HG02885 (cell line): ENCODE results near the gene POP4.

Source experiments
- ATAC-seq: cut with Tn5 transposase; IDR thresholded peaks from one replicate; pipeline ENCODE4 v1.9.1; 2021; ENCODE audit warnings: mild to moderate bottlenecking; ENCODE audit not compliant: unreplicated experiment, poor library complexity

Gene POP4

GRCh38 chr19:29628661-29629385 lies 22.7 kb downstream of the POP4 start:
- ATAC-seq, result no peak

DNA sequence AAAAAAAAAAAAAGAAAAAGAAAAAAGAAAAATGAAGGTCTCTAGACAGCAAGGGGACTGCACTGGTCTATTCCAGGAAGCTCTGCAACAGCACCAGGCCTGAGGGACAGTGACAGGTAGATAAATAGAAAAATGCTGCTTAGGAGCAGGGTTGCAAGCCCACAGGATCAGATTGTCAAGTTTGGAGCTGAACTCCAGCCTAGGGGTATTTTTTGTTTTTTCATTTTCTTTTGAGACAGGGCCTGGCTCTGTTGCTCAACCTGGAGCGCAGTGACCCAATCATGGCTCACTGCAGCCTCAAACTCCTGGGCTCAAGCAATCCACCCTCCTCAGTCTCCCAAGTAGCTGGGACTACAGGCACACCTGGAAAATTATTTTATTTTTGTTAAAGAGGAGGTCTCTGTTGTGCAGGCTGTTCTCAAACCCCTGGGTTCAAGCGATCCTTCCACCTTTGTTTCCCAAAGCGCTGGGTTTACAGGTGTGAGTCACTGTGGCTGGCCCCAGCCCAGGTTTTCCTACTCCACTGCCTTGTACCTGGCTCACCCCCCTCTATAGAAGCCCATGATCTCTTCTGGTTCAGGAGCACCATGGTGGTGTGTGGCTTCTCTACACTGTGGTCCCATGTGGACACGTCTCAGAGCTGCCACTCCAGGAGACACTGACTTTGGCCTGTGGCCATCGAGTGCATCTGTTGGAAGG lies 23.9 kb downstream of the POP4 start:
- ATAC-seq, result no peak

GRCh38 chr19:29630655-29631054 lies 24.6 kb downstream of the POP4 start:
- ATAC-seq, result no peak

DNA sequence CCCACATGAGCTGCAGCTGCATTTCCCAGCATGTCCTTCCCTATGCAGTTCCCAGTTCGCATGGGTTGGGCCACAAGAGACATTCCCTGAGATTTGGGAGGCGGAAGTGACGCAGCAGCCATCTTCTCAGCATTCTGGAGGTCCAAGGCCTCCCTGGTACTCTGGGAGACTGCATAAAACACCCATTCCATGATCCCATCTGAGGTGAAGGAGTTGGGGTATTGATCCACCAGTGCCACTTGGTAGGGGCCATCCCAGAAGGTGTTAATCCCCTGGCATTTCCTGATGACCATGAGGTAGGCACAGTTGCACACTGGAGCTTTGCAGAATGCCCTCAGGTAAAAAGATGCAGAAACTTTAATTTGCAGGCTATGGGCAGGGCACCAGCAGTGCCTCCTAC lies 25.4 kb downstream of the POP4 start:
- ATAC-seq, result no peak

GRCh38 chr19:29634002-29634401 lies 27.9 kb downstream of the POP4 start:
- no peak for ATAC-seq

- ATAC-seq, result no peak
These were observed 28.5 kb downstream of the POP4 start for GRCh38 chr19:29634423-29635130.

GRCh38 chr19:29635963-29636362 lies 29.9 kb downstream of the POP4 start:
- no peak for ATAC-seq

DNA sequence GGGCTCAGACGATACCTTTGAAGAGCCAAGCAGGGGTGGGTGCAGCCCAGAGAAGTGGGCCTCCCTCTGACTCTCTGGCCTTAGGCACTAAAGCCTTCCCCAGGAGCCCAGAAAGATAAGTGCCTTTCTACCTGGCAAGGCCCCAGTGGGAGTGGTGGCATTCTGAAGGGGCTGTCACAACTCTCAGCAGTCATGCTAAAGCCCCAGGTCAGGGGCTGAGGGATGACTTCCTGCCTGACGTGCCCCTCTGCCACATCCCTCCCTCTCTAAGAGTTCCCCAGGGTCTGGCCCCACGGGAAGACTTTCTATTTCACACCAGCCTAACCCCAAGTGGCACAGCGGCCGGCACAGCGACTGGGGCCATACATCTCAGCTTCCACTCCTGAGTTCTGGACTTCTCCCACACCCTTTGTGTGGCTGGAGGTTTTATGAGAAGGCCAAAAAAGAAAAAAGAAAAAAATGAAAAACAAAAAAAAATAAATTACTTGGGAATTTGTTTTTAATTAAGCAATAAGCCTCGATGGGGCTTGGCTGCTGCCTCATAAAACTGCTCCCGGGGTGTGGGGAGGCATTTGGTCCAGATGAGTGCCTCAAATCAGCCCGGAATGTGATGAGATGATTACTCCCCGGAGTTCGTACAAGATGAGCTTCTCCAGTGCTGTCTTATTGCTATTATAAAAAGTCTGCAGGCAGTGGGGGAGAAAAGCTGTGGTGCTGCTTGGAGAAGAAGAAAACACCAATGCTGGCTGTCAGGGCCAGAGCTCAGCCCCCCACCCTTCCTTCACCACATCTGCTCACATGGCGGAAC lies 30.7 kb downstream of the POP4 start:
- ATAC-seq, result no peak

DNA sequence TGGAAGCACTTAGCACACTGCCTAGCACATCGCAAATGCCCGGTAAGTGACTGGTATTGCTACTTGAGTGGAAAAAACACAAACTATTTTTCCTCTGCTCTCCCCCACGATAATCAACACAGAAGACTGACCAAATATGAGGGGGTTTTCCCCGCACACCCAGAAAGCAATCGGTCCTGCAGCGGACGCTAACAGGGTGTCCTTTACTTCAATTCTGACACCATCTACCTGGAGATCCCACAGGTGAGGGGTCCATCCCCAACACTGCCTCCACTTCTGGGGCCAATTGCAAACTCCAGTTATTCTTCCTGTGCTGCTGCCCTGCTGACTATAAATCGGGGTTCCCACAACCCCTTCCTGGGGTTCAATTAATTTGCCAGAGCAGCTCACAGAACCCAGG lies 33.0 kb downstream of the POP4 start:
- ATAC-seq, result no peak

GRCh38 chr19:29640231-29640630 lies 34.1 kb downstream of the POP4 start:
- ATAC-seq, result no peak

DNA sequence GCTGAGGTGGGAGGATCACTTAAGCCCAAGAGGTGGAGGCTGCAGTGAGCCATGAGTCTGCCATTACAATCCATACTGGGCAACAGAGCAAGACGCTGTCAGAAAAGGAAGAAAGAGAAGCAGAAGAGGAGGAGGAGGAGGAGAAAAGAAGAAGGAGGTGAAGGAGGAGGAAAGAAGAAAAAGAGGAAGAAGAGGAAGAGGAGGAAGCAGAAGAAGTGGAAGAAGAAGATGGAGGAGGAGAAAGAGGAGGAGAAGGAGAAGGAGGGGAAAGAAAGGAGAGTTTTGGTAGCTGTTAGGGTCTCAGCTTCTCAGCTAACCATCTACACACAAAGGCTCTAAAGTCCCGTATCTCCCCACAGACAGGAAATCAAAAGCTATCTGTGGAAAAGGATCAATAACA lies 35.5 kb downstream of the POP4 start:
- no peak for ATAC-seq

- no peak for ATAC-seq
These were observed 37.4 kb downstream of the POP4 start for GRCh38 chr19:29643361-29643935.

- no peak for ATAC-seq
These were observed 38.1 kb downstream of the POP4 start for GRCh38 chr19:29644210-29644609.

DNA sequence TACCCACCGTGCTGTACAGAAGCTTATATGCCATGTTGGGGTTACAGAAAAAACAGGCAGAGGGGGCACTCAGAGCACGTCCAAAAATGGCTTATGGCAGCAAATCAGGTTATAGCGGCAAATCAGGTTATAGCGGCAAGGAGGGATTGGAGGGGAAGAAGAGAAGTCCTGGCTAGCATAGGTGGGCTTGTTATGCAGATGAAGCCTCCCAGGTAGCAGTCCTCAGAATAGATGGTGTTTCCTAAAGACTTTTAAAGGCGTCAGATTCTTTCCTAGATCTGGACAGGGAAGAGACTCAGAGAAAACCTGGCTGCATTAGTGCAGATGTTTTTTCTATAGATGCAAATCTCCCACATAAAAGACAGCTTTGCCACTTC lies 39.4 kb downstream of the POP4 start:
- ATAC-seq, result no peak

- no peak for ATAC-seq
These were observed 39.8 kb downstream of the POP4 start for GRCh38 chr19:29645911-29646310.

GRCh38 chr19:29650772-29651387 lies 44.8 kb downstream of the POP4 start:
- no peak for ATAC-seq

DNA sequence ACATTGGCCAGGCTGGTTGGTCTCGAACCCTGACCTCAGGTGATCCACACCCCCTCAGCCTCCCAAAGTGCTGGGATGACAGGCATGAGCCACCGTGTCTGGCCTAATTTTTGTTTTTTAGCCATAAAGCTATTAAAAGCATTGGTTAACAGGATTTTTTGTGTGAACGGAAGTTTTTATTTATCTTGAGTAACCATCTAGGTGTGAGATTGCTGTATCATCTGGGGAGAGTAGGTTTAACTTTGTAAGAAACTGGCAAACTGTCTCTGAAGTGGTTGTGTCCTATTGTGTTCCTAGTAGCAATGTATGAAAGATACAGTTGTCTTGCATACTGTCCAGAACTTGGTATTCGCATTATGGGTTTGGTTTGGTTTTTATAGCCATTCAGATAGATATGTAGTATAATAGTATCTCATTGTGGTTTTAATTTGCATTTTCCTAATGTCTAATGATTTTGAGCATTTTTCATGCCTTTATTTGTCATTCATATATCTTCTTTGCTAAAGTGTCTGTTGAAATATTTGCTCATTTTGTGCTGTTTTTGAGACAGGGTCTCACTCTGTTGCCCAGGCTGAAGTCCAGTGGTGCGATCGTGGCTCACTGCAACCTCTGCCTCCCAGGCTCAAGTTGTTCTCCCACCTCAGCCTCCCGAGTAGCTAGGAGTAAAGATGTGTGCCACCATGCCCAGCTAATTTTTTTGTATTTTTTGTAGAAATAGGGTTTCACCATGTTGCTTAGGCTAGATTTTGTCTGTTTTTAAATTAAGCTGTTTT lies 45.7 kb downstream of the POP4 start:
- no peak for ATAC-seq

GRCh38 chr19:29653398-29653797 lies 47.3 kb downstream of the POP4 start:
- ATAC-seq, result no peak

DNA sequence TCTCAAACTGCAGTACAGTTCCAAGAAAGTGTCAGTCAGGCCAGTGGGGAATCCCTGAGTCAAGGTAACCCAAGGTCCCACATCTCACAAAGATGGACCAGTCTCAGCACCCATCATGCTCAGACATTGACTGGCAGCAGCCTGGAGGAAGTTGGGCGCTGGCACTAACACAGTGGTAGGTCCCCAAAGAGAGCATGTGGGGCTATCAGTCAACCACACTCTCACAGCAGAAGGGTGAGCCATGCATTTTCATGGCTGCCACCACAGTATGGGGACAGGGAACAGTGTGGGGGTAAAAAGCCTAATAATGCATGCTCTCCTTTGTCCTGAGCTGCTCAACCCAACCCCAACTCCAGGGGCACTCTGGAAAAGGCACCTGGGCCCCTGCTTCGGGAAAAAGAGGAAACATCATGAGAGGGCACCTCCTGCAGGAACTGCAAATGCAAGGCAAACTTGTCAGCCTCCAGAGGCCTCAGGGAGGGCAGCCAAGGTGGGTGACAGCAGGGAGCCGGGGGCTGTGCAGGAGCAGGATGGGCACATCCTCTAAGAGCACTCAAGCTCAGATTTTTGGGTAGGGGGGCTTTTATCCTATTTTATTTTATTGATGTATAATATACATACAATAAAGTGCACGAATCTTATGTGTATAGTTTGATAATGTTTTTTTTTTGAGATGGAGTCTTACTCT lies 49.7 kb downstream of the POP4 start:
- no peak for ATAC-seq
